ENCODE measurements around the gene PRLR.
"Not testable (repeated sequence)": the region's sequence is repeated elsewhere in the genome, so short reads cannot be mapped to it uniquely, and the experiment has no call there.

GRCh38 chr5:35104550-35104949 is 125.7 kb downstream of the PRLR start:
- not testable (repeated sequence) for TF ChIP-seq CTCF, POLR2A (IDR thresholded peaks at IDR 0.05)
